K562 (cell line): ENCODE measurements around the gene RBL1. TPM values are rescaled to one million over a fixed set of nuclear protein-coding genes. Genes with fewer than 3 reads are reported as not detected.

ENCODE experiments used
- BDP1 ChIP-seq: IDR thresholded peaks from 3 replicates; pipeline ENCODE4 v1.6.1; 2011; ENCODE audit not compliant: insufficient read length, insufficient read depth
- BHLHE40 ChIP-seq: IDR thresholded peaks from 2 replicates; pipeline ENCODE4 v1.6.1; 2011; ENCODE audit warnings: low read length, improper control_type of control experiment
- CBFB ChIP-seq: sonication (generic); formaldehyde crosslinking; IDR thresholded peaks from 2 replicates; pipeline ENCODE4 v1.4.0; 2020; ENCODE audit warnings: mild to moderate bottlenecking, missing genetic modification reagents
- EZH2 ChIP-seq: IDR thresholded peaks from 2 replicates; pipeline ENCODE4 v1.6.1; 2012; ENCODE audit warnings: low read depth, mild to moderate bottlenecking, inconsistent platforms, low read length, borderline replicate concordance
- IFI16 ChIP-seq: fragments of 250-450 bp; sonication (Bioruptor Pico); IDR thresholded peaks from 2 replicates; pipeline ENCODE4 v2.1.2; 2022; ENCODE audit warnings: mild to moderate bottlenecking, inconsistent platforms
- NONO ChIP-seq, 2 experiments: fragments of 200-400 bp in 1 of 2; fragments of 450-650 bp in 1 of 2; formaldehyde crosslinking in 1 of 2; IDR thresholded peaks; 2 replicates each; pipeline ENCODE4 v1.6.1; 2017; ENCODE audit warnings: low read depth in 2 of 2, mild to moderate bottlenecking in 2 of 2, moderate library complexity in 2 of 2, low read length in 1 of 2
- PTTG1 ChIP-seq: fragments of 450-650 bp; IDR thresholded peaks from 2 replicates; pipeline ENCODE4 v1.6.1; 2016; ENCODE audit warnings: low read depth, mild to moderate bottlenecking, missing genetic modification characterization, missing compliant biosample characterization
- SAP30 ChIP-seq: fragments of 200-600 bp; sonication (generic); IDR thresholded peaks from 2 replicates; pipeline ENCODE4 v1.6.1; 2012; ENCODE audit warnings: borderline replicate concordance, low read depth, mild to moderate bottlenecking, moderate library complexity, low read length, control low read depth, inconsistent platforms; ENCODE audit not compliant: insufficient read depth, poor library complexity, severe bottlenecking
- ZNF133 ChIP-seq: fragments of 250-450 bp; sonication (Bioruptor Pico); IDR thresholded peaks from 2 replicates; pipeline ENCODE4 v1.4.0; 2020; ENCODE audit warnings: mild to moderate bottlenecking
- ZNF444 ChIP-seq: fragments of 250-450 bp; sonication (Bioruptor Pico); IDR thresholded peaks from 2 replicates; pipeline ENCODE4 v1.4.0; 2020; ENCODE audit warnings: mild to moderate bottlenecking, moderate library complexity
- ZNF695 ChIP-seq: fragments of 450-650 bp; formaldehyde crosslinking; IDR thresholded peaks from 2 replicates; pipeline ENCODE4 v1.4.0; 2020; ENCODE audit warnings: mild to moderate bottlenecking, moderate library complexity
- polyA plus RNA-seq, 8 experiments: library from polyadenylated mRNA; depleted of rRNA in 4 of 8; stranded (reverse) in 5 of 8; unstranded in 3 of 8; fragments of >200 nt; fragmentation: Nextera tagmentation in 2 of 8; fragmentation: Illumina TruSeq in 1 of 8; extraction: Ambion mirVana in 2 of 8; extraction: Trizol in 1 of 8; gene quantifications; 2 replicates each; pipeline versions ENCODE4 v1.2.1 to v1.2.3, GENCODE V29; 2011 to 2014; ENCODE audit warnings: inconsistent platforms in 1 of 8, missing spikeins in 1 of 8
- total RNA-seq, 7 experiments: library from RNA; depleted of rRNA in 6 of 7; stranded (reverse); fragments of >200 nt in 6 of 7; fragmentation: Illumina TruSeq in 2 of 7; extraction: Trizol in 2 of 7; gene quantifications; 2 replicates each; pipeline versions ENCODE4 v1.2.1 to v1.2.3, GENCODE V29; 2011 to 2021; ENCODE audit warnings: low replicate concordance in 1 of 7
- TF ChIP-seq, protein P1 (sequence below), 2 experiments: fragments of 450-650 bp; IDR thresholded peaks; 2 replicates each; pipeline ENCODE4 v1.6.1; 2016; ENCODE audit warnings: mild to moderate bottlenecking in 2 of 2, borderline replicate concordance in 1 of 2, low read depth in 1 of 2, moderate library complexity in 1 of 2
- TF ChIP-seq, protein P2 (sequence below): sonication (generic); formaldehyde crosslinking; IDR thresholded peaks from 2 replicates; pipeline ENCODE4 v1.8.1; 2023; ENCODE audit warnings: mild to moderate bottlenecking, missing genetic modification reagents
- TF ChIP-seq, protein P3 (sequence below): fragments of 250-450 bp; sonication (Bioruptor Pico); IDR thresholded peaks from 2 replicates; pipeline ENCODE4 v1.8.0; 2021; ENCODE audit warnings: borderline replicate concordance, mild to moderate bottlenecking, moderate library complexity; ENCODE audit not compliant: poor library complexity, severe bottlenecking

Gene RBL1
- total and polyA plus RNA-seq, 9 of the 15 experiments (the other 6 are each of a cell fraction or from before 2014, with no cell fraction given): 4.0 to 25.9 (median 15.6) TPM

DNA sequence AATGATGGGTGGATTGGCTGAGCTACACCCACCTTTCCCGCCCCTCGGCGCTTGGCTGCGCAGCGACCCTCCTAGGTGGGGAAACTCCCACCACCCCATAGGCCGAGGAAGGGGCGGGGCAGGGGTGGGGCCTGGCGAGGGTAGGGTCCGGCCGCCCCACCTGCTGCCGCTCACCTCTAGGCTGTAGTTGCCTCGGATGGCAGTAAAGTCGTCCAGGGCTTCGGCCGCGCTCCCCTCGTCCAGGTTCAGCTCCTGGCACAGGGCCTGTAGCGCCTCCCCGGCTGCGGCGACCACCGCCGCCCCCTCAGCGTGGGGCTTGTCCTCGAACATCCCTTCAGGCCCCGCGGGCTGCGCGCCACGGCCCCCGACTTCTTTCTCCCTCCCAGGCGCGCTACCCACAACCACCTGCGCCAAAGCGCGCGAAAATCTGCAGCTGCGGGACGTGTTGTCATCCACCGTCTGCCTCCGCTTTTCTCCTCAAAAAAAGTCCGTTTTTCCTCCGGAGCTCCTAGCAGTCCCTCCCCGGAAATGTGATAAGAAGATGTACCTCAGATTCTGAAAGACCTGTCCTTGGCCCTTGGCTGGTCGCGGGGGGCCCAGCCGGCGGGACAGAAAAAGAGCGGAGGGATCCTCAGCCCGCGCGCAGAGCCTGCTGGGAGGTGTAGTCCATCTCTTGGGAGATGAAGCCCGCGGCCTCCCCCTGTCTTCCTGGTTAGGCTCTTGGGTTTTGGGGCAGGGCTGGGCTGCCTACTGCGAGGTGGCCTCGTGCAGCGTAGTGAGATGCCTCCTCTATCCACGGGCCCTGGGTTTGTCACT, at the start of gene RBL1 (continued):
- TF ChIP-seq ZNF695 (no peak), ZNF444 (0 out of 2 replicates have a peak, but pooled peaks have one; percentile 31), BDP1 (no peak), PTTG1 (tag) (no peak), BHLHE40 (peak; percentile 47; the same call in 1 of the 2 replicates), EZH2 (no peak), IFI16 (CRISPR knock-in tag) (0 out of 2 replicates have a peak, but pooled peaks have one; percentile 8), CBFB (CRISPR knock-in tag) (no peak), SAP30 (peak; percentile 48), ZNF133 (no peak), NONO (IDR thresholded peaks at IDR 0.05; ENCODE audit: low read depth in 2 of 2, low read length in 1 of 2) (peak in 1 of 2 experiments; percentile 28; a peak in 1 of 4 replicates)
- TF ChIP-seq, protein P1, sequence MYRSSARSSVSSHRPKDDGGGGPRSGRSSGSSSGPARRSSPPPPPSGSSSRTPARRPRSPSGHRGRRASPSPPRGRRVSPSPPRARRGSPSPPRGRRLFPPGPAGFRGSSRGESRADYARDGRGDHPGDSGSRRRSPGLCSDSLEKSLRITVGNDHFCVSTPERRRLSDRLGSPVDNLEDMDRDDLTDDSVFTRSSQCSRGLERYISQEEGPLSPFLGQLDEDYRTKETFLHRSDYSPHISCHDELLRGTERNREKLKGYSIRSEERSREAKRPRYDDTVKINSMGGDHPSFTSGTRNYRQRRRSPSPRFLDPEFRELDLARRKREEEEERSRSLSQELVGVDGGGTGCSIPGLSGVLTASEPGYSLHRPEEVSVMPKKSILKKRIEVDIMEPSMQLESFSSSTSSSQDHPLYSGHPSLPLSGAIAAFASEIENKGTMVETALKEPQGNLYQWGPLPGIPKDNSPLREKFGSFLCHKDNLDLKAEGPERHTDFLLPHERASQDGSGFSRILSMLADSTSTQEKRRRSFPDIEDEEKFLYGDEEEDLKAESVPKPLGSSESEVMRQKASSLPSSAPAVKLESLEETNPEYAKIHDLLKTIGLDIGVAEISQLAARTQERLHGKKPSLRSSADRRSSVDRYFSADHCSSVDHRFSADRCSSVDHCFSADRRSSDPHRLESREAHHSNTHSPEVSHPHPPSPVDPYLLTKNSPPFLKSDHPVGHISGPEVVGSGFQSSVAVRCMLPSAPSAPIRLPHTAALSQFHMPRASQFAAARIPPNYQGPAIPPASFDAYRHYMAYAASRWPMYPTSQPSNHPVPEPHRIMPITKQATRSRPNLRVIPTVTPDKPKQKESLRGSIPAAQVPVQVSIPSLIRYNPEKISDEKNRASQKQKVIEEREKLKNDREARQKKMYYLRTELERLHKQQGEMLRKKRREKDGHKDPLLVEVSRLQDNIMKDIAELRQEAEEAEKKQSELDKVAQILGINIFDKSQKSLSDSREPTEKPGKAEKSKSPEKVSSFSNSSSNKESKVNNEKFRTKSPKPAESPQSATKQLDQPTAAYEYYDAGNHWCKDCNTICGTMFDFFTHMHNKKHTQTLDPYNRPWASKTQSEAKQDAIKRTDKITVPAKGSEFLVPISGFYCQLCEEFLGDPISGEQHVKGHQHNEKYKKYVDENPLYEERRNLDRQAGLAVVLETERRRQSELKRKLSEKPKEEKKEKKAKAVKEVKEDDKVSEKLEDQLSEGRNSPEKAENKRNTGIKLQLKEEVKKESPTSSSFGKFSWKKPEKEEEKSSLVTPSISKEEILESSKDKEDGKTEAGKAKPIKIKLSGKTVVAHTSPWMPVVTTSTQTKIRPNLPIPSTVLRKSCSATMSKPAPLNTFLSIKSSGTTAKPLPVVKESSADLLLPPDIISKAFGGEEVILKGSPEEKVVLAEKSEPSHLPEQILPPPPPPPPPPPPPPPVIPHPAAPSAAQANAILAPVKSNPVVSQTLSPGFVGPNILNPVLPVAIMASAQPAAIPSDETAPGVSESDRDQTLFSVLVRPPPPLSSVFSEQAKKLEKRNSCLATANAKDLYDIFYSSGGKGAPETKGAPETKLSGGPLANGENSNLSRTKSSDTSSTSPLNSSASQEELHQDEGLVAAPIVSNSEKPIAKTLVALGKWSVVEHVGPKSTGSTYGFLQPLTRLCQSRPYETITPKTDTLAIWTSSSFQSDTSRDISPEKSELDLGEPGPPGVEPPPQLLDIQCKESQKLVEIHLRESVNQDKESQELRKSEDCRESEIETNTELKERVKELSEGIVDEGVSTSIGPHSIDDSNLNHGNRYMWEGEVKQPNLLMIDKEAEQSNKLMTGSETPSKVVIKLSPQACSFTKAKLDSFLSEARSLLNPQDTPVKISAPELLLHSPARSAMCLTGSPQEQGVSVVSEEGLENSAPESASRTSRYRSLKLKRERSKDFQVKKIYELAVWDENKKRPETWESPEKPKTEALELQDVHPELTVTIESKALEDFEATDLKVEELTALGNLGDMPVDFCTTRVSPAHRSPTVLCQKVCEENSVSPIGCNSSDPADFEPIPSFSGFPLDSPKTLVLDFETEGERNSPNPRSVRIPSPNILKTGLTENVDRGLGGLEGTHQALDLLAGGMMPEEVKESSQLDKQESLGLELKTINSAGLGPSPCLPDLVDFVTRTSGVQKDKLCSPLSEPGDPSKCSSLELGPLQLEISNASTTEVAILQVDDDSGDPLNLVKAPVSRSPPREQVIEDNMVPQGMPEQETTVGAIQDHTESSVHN (IDR thresholded peaks at IDR 0.05; ENCODE audit: borderline replicate concordance in 1 of 2, low read depth in 1 of 2): peak in 1 of 2 experiments; percentile 88; a peak in 2 of 4 replicates
- TF ChIP-seq, protein P2, sequence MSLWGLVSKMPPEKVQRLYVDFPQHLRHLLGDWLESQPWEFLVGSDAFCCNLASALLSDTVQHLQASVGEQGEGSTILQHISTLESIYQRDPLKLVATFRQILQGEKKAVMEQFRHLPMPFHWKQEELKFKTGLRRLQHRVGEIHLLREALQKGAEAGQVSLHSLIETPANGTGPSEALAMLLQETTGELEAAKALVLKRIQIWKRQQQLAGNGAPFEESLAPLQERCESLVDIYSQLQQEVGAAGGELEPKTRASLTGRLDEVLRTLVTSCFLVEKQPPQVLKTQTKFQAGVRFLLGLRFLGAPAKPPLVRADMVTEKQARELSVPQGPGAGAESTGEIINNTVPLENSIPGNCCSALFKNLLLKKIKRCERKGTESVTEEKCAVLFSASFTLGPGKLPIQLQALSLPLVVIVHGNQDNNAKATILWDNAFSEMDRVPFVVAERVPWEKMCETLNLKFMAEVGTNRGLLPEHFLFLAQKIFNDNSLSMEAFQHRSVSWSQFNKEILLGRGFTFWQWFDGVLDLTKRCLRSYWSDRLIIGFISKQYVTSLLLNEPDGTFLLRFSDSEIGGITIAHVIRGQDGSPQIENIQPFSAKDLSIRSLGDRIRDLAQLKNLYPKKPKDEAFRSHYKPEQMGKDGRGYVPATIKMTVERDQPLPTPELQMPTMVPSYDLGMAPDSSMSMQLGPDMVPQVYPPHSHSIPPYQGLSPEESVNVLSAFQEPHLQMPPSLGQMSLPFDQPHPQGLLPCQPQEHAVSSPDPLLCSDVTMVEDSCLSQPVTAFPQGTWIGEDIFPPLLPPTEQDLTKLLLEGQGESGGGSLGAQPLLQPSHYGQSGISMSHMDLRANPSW (CRISPR knock-in tag): no peak
- TF ChIP-seq, protein P3, sequence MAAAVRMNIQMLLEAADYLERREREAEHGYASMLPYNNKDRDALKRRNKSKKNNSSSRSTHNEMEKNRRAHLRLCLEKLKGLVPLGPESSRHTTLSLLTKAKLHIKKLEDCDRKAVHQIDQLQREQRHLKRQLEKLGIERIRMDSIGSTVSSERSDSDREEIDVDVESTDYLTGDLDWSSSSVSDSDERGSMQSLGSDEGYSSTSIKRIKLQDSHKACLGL (CRISPR knock-in tag): no peak
